HCT116 (cell line): Measurements from ENCODE around the gene ZNF423. TPM values are rescaled to one million over a fixed set of nuclear protein-coding genes. Genes with fewer than 3 reads are reported as not detected.

Experiments
- ATAC-seq: fragments of 200-7000 bp; cut with Tn5 transposase; 2 replicates; pipeline ENCODE4 v1.9.1; 2020; ENCODE audit warnings: mild to moderate bottlenecking, moderate library complexity
- BruUV-seq: library from RNA; stranded (reverse); fragments of 400-500 nt; replicated peaks from 2 replicates; lab custom pipeline; 2021; lab: Mats Ljungman, UMichigan
- CTCF ChIA-PET: fragments of 300-600 bp; sonication (Branson Sonifier 250); formaldehyde crosslinking; loops from one replicate; lab custom pipeline; 2021; ENCODE audit warnings: antibody characterized with exemption; lab: Charles Lee
- POLR2A ChIA-PET: fragments of 300-600, 350-600 bp; sonication (Branson Sonifier 250); formaldehyde crosslinking; loops from one replicate; lab custom pipeline; 2021; ENCODE audit warnings: antibody characterized with exemption; lab: Charles Lee
- RAD21 ChIA-PET, 2 experiments: fragments of 300-600 bp; sonication (Branson Sonifier 250); formaldehyde crosslinking; loops; one replicate each; lab custom pipeline; 2023; ENCODE audit warnings: low total read pairs in 2 of 2; ENCODE audit not compliant: uncharacterized antibody in 2 of 2, unreplicated experiment in 2 of 2, low non-redundant PET in 1 of 2; lab: Charles Lee
- DNase-seq: peaks from one replicate; pipeline ENCODE4 v3.0.0-alpha.2; 2010; ENCODE audit warnings: low read depth, low spot score
- H2AFZ ChIP-seq: fragments of 200-600 bp; shearing (Covaris generic), sonication (generic); 2 replicates; pipeline ENCODE4 v1.6.1; 2017; ENCODE audit warnings: low read depth, mixed run types, mixed read lengths, antibody characterized with exemption, low read length; ENCODE audit not compliant: poor library complexity, severe bottlenecking
- H3K27ac ChIP-seq: 2 replicates; pipeline ENCODE4 v1.5.1; 2012; ENCODE audit warnings: low read depth, low read length
- H3K27me3 ChIP-seq: fragments of 200-600 bp; sonication (generic); 2 replicates; pipeline ENCODE4 v1.6.1; 2016; ENCODE audit warnings: mixed run types, low read length, mixed read lengths; ENCODE audit not compliant: insufficient read depth
- H3K36me3 ChIP-seq, 2 experiments: fragments of 200-500 bp in 1 of 2; fragments of 200-600 bp in 1 of 2; sonication (Bioruptor generic) in 1 of 2; sonication (generic) in 1 of 2; 2 replicates each; pipeline versions ENCODE4 v1.5.1 to v1.6.1; 2014 to 2016; ENCODE audit warnings: low read length in 2 of 2, inconsistent platforms in 1 of 2, mixed read lengths in 1 of 2, mixed run types in 1 of 2; ENCODE audit not compliant: insufficient read depth in 2 of 2, control insufficient read depth in 1 of 2
- H3K4me1 ChIP-seq, 2 experiments: fragments of 200-600 bp in 1 of 2; sonication (generic) in 1 of 2; 2 replicates each; pipeline versions ENCODE4 v1.5.1 to v1.6.1; 2012 to 2017; ENCODE audit warnings: low read length in 2 of 2, inconsistent platforms in 1 of 2, mild to moderate bottlenecking in 1 of 2, mixed read lengths in 1 of 2, mixed run types in 1 of 2, moderate library complexity in 1 of 2; ENCODE audit not compliant: insufficient read depth in 2 of 2, control insufficient read depth in 1 of 2
- H3K4me2 ChIP-seq: fragments of 200-600 bp; sonication (generic); 2 replicates; pipeline ENCODE4 v1.6.1; 2017; ENCODE audit warnings: mixed run types, low read length, mixed read lengths
- H3K4me3 ChIP-seq, 2 experiments: fragments of 200-600 bp in 1 of 2; sonication (generic) in 1 of 2; replicated peaks in 1 of 2; 2 replicates each; pipeline ENCODE4 v1.5.1; 2011 to 2016; ENCODE audit warnings: low read length in 2 of 2, control low read depth in 1 of 2, low read depth in 1 of 2, mild to moderate bottlenecking in 1 of 2, mixed read lengths in 1 of 2, mixed run types in 1 of 2
- H3K79me2 ChIP-seq: fragments of 200-600 bp; sonication (generic); 2 replicates; pipeline ENCODE4 v1.6.1; 2017; ENCODE audit warnings: mild to moderate bottlenecking, mixed run types, low read length, moderate library complexity, mixed read lengths; ENCODE audit not compliant: insufficient read depth
- H3K9ac ChIP-seq: fragments of 200-600 bp; sonication (generic); 2 replicates; pipeline ENCODE4 v1.6.1; 2016; ENCODE audit warnings: low read length, mixed read lengths
- H3K9me2 ChIP-seq: fragments of 200-600 bp; sonication (generic), shearing (Covaris generic); 2 replicates; pipeline ENCODE4 v1.6.1; 2017; ENCODE audit warnings: mixed run types, mild to moderate bottlenecking, moderate library complexity; ENCODE audit not compliant: insufficient read depth
- H3K9me3 ChIP-seq, 2 experiments: fragments of 200-500 bp in 1 of 2; fragments of 200-600 bp in 1 of 2; sonication (Bioruptor generic) in 1 of 2; sonication (generic) in 1 of 2; 2 replicates each; pipeline ENCODE4 v1.6.1; 2014 to 2017; ENCODE audit warnings: low read length in 2 of 2, mixed read lengths in 2 of 2, inconsistent platforms in 1 of 2, low read depth in 1 of 2, mild to moderate bottlenecking in 1 of 2, mixed run types in 1 of 2, moderate library complexity in 1 of 2; ENCODE audit not compliant: control insufficient read depth in 1 of 2, insufficient read depth in 1 of 2
- H4K20me1 ChIP-seq: fragments of 200-600 bp; sonication (generic), shearing (Covaris generic); 2 replicates; pipeline ENCODE4 v1.6.1; 2017; ENCODE audit warnings: mixed run types, mild to moderate bottlenecking, moderate library complexity; ENCODE audit not compliant: insufficient read depth
- EGR1 ChIP-seq: IDR thresholded peaks from 2 replicates; pipeline ENCODE4 v1.6.1; 2012; ENCODE audit warnings: low read depth
- EZH2 ChIP-seq: fragments of 200-600 bp; sonication (generic); IDR thresholded peaks from 2 replicates; pipeline ENCODE4 v1.6.1; 2017; ENCODE audit warnings: antibody characterized with exemption, mixed run types
- JUND ChIP-seq: IDR thresholded peaks from 2 replicates; pipeline ENCODE4 v1.6.1; 2012
- POLR2AphosphoS5 ChIP-seq: IDR thresholded peaks from 2 replicates; pipeline ENCODE4 v1.6.1; 2011; ENCODE audit warnings: mild to moderate bottlenecking, low read depth, low read length, moderate library complexity
- RAD21 ChIP-seq: IDR thresholded peaks from 2 replicates; pipeline ENCODE4 v1.6.1; 2012; ENCODE audit warnings: low read depth, mild to moderate bottlenecking
- SP1 ChIP-seq: IDR thresholded peaks from 2 replicates; pipeline ENCODE4 v1.6.1; 2012; ENCODE audit warnings: low read depth
- TCF7L2 ChIP-seq: IDR thresholded peaks from 2 replicates; pipeline ENCODE4 v1.7.0; 2011; ENCODE audit warnings: borderline replicate concordance, inconsistent platforms; ENCODE audit not compliant: insufficient read depth, insufficient read length; ENCODE audit errors: extremely low read depth
- YY1 ChIP-seq: IDR thresholded peaks from 2 replicates; pipeline ENCODE4 v1.6.1; 2011; ENCODE audit warnings: low read length, low read depth, moderate library complexity, mild to moderate bottlenecking; ENCODE audit not compliant: insufficient replicate concordance; ENCODE audit errors: extremely low read depth
- ZNF274 ChIP-seq: fragments of 200-500 bp; sonication (Bioruptor generic); IDR thresholded peaks from 2 replicates; pipeline ENCODE4 v1.6.1; 2014; ENCODE audit warnings: mild to moderate bottlenecking, low read depth, low read length, inconsistent platforms
- intact Hi-C: fragments of 100-400 bp; cut with micrococcal nuclease; formaldehyde crosslinking; loops from 2 replicates; pipeline ENCODE4 v1.10.0; 2022
- total RNA-seq: library from RNA; stranded (reverse); gene quantifications from one replicate; pipeline ENCODE4 v1.2.1, GENCODE V29; 2021; ENCODE audit not compliant: unreplicated experiment
- TF ChIP-seq, protein P1 (sequence below): IDR thresholded peaks from 2 replicates; pipeline ENCODE4 v1.6.1; 2011; ENCODE audit warnings: mild to moderate bottlenecking, low read length, moderate library complexity; ENCODE audit not compliant: insufficient replicate concordance; ENCODE audit errors: extremely low read depth

ZNF423 gene
- total RNA-seq, 1 experiment from 2014 or later: 0.22 TPM

DNA sequence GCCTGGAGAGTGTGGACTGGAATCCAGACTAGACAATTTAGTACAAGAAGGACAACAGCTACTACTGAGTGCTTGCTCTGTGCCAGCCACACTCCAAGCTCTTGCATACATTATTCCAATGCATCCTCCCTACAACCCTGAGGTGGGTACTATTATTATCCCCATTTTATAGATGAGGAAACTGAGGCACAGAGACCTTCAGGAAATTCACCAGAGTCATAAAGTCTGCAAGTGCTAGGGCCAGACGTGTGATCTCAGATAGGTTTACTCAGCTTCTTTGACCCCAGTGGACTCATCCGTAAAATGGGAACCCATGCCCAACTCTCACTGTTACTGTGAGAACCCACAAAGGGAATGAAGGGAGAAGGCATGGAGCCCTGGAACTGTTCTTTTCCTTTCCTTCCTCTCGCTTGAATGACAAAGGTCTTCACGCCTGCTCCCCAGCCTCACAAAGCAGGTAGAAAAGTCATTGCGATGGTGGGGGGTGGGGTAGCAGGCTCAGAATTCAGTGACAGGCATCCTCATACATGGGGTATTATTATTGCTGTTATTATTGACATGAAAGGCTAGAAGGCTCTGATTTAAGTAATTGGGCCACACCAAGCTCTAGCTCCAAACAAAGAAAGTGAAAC is 160.0 kb downstream of the ZNF423 start:
- no peak overlapping the region for H2AFZ ChIP-seq
- BruUV-seq: no TSS peak
- ChIA-PET RAD21 (no interaction called here), POLR2A (no interaction called here), CTCF (no interaction called here)
- H3K27ac ChIP-seq: no peak overlapping the region
- no peak for ATAC-seq
- no peaks in the 10 kb centered on the region for H3K79me2 ChIP-seq
- intact Hi-C loops: no loop called here
- H3K9ac ChIP-seq: no peak overlapping the region
- no peaks in the 10 kb centered on the region for H4K20me1 ChIP-seq
- no peaks in the 10 kb centered on the region for H3K36me3 ChIP-seq
- H3K27me3 ChIP-seq: 0 out of 2 replicates have a peak, but pooled peaks cover 12% of the 10 kb centered on the region
- no peaks in the 10 kb centered on the region for H3K9me3 ChIP-seq
- no peaks in the 10 kb centered on the region for H3K9me2 ChIP-seq
- no peaks in the 10 kb centered on the region for H3K4me1 ChIP-seq
- no peak overlapping the region for H3K4me2 ChIP-seq
- DNase-seq: no peak
- TF ChIP-seq EZH2 (no peak), YY1 (no peak), RAD21 (no peak)
- TF ChIP-seq, protein P1, sequence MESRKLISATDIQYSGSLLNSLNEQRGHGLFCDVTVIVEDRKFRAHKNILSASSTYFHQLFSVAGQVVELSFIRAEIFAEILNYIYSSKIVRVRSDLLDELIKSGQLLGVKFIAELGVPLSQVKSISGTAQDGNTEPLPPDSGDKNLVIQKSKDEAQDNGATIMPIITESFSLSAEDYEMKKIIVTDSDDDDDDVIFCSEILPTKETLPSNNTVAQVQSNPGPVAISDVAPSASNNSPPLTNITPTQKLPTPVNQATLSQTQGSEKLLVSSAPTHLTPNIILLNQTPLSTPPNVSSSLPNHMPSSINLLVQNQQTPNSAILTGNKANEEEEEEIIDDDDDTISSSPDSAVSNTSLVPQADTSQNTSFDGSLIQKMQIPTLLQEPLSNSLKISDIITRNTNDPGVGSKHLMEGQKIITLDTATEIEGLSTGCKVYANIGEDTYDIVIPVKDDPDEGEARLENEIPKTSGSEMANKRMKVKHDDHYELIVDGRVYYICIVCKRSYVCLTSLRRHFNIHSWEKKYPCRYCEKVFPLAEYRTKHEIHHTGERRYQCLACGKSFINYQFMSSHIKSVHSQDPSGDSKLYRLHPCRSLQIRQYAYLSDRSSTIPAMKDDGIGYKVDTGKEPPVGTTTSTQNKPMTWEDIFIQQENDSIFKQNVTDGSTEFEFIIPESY: no peak
- no peak overlapping the region for H3K4me3 ChIP-seq

DNA sequence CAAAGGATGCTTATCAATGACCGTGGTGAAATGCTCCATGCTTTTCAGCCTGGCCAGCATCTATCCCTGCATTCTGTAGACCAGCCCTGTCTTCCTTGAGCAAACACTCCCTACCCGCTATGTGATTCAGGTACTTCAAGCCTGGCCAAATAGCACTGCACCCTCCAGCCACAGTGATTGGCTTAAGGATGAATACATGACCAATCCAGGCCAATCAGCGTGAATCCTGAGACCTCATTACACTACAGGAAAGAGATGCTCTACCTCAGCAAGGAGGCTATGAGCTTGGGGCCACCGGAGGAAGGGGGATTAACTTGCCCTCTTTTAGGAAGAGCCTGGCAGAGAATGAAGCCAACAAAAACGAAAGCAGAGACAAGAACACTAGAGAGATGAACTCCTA is 162.5 kb downstream of the ZNF423 start:
- intact Hi-C loops: no loop called here
- ChIA-PET RAD21 (no interaction called here), POLR2A (no interaction called here), CTCF (interaction anchor here (1.3 kb wide), 1 partner anchor 12 kb away, joined by 4 read pairs; no protein-coding TSS in a partner anchor)
- Histone ChIP-seq H3K27ac (no peak overlapping the region), H3K79me2 (no peaks in the 10 kb centered on the region), H3K27me3 (peaks cover 15% of the 10 kb centered on the region; the same call in 1 of the 2 replicates), H3K4me2 (no peak overlapping the region), H4K20me1 (no peaks in the 10 kb centered on the region), H3K9ac (no peak overlapping the region), H3K9me3 (no peaks in the 10 kb centered on the region), H3K4me1 (no peaks in the 10 kb centered on the region), H3K36me3 (no peaks in the 10 kb centered on the region), H3K4me3 (no peak overlapping the region), H3K9me2 (no peaks in the 10 kb centered on the region), H2AFZ (no peak overlapping the region)
- ATAC-seq: peak; percentile 53; the same call in 1 of the 2 replicates
- DNase-seq: no peak
- no TSS peak for BruUV-seq
- TF ChIP-seq POLR2AphosphoS5 (no peak), JUND (no peak), SP1 (no peak), EGR1 (no peak), ZNF274 (no peak), TCF7L2 (no peak)
